ENCODE measurements around the gene TAAR5. TPM values are rescaled to one million over a fixed set of nuclear protein-coding genes. Genes with fewer than 3 reads are reported as not detected.

TAAR5 gene
- total RNA-seq, 1 experiment from 2014 or later = not detected

GRCh38 chr6:132552372-132552771 lies 37.2 kb downstream of the TAAR5 start, which contains the start of gene TAAR8:
Gene TAAR8 (plus strand): TSS chr6:132552672. CDS start chr6:132552693, 21 bp downstream.
- peaks cover 3% of the 10 kb centered on the region; the same call in 1 of the 2 replicates for H3K27me3 ChIP-seq (replicated peaks)
- no peaks in the 10 kb centered on the region for H3K9me3 ChIP-seq (replicated peaks)
- no peak within 1 kb of the TSS for H3K27ac ChIP-seq
- no peaks in the 10 kb centered on the region for H3K36me3 ChIP-seq
- no peaks in the 10 kb centered on the region for H3K4me1 ChIP-seq (replicated peaks)
- H3K4me3 ChIP-seq = no peak within 1 kb of the TSS
- DNase-seq (ENCODE audit: low read depth in 1 of 2, low spot score in 2 of 2) = no peak

- Histone ChIP-seq H3K9me3 (replicated peaks) (no peaks in the 10 kb centered on the region), H3K27me3 (replicated peaks) (peaks cover 3% of the 10 kb centered on the region; the same call in 1 of the 2 replicates), H3K27ac (no peak overlapping the region), H3K4me1 (replicated peaks) (no peaks in the 10 kb centered on the region), H3K36me3 (no peaks in the 10 kb centered on the region), H3K4me3 (no peak overlapping the region)
- DNase-seq (ENCODE audit: low read depth in 1 of 2, low spot score in 2 of 2) = no peak
Measured at GRCh38 chr6:132551214-132551613, 38.3 kb downstream of the TAAR5 start.

GRCh38 chr6:132548746-132549463 lies 40.6 kb downstream of the TAAR5 start:
- H3K36me3 ChIP-seq = no peaks in the 10 kb centered on the region
- H3K4me1 ChIP-seq (replicated peaks) = no peaks in the 10 kb centered on the region
- no peaks in the 10 kb centered on the region for H3K9me3 ChIP-seq (replicated peaks)
- H3K4me3 ChIP-seq = no peak overlapping the region
- no peak overlapping the region for H3K27ac ChIP-seq
- DNase-seq (ENCODE audit: low read depth in 1 of 2, low spot score in 2 of 2) = no peak
- peaks cover 6% of the 10 kb centered on the region; the same call in 1 of the 2 replicates for H3K27me3 ChIP-seq (replicated peaks)

GRCh38 chr6:132544826-132545225 lies 44.7 kb downstream of the TAAR5 start:
- Histone ChIP-seq H3K36me3 (no peaks in the 10 kb centered on the region), H3K4me1 (replicated peaks) (no peaks in the 10 kb centered on the region), H3K27me3 (replicated peaks) (peaks cover 15% of the 10 kb centered on the region), H3K4me3 (no peak overlapping the region), H3K9me3 (replicated peaks) (no peaks in the 10 kb centered on the region), H3K27ac (no peak overlapping the region)
- DNase-seq (ENCODE audit: low read depth in 1 of 2, low spot score in 2 of 2) = no peak

Other genes with a start within 250 kb of the TAAR5 start
- gene MOXD1, start 188.3 kb downstream of the TAAR5 start, total RNA-seq (2014; rRNA removed; shearing (Covaris generic)) = 24.8 and 37.3 TPM in 2 replicates
- 28.2 and 33.1 TPM in 2 replicates for gene STX7, start 76.6 kb downstream of the TAAR5 start, total RNA-seq (2014; rRNA removed; shearing (Covaris generic))
- not detected in 2 replicates for gene TAAR9, start 51.5 kb downstream of the TAAR5 start, total RNA-seq (2014; rRNA removed; shearing (Covaris generic))
- not detected in 2 replicates for gene TAAR8, start 37.1 kb downstream of the TAAR5 start, total RNA-seq (2014; rRNA removed; shearing (Covaris generic))
- not detected in 2 replicates for gene TAAR6, start 19.4 kb downstream of the TAAR5 start, total RNA-seq (2014; rRNA removed; shearing (Covaris generic))
- not detected in 2 replicates for gene TAAR2, start 34.5 kb upstream of the TAAR5 start, total RNA-seq (2014; rRNA removed; shearing (Covaris generic))
- gene TAAR1, start 69.4 kb upstream of the TAAR5 start, total RNA-seq (2014; rRNA removed; shearing (Covaris generic)) = not detected in 2 replicates
- not detected in 2 replicates for gene VNN1, start 124.3 kb upstream of the TAAR5 start, total RNA-seq (2014; rRNA removed; shearing (Covaris generic))
- gene VNN2, start 168.2 kb upstream of the TAAR5 start, total RNA-seq (2014; rRNA removed; shearing (Covaris generic)) = 0.38 and 1.00 TPM in 2 replicates
- 4.2 and 4.3 TPM in 2 replicates for gene SLC18B1, start 208.9 kb upstream of the TAAR5 start, total RNA-seq (2014; rRNA removed; shearing (Covaris generic))
- 1,665 and 2,029 TPM in 2 replicates for gene RPS12, start 224.8 kb upstream of the TAAR5 start, total RNA-seq (2014; rRNA removed; shearing (Covaris generic))